ENCODE measurements around the gene C1orf94.

C1orf94 gene, protein sequence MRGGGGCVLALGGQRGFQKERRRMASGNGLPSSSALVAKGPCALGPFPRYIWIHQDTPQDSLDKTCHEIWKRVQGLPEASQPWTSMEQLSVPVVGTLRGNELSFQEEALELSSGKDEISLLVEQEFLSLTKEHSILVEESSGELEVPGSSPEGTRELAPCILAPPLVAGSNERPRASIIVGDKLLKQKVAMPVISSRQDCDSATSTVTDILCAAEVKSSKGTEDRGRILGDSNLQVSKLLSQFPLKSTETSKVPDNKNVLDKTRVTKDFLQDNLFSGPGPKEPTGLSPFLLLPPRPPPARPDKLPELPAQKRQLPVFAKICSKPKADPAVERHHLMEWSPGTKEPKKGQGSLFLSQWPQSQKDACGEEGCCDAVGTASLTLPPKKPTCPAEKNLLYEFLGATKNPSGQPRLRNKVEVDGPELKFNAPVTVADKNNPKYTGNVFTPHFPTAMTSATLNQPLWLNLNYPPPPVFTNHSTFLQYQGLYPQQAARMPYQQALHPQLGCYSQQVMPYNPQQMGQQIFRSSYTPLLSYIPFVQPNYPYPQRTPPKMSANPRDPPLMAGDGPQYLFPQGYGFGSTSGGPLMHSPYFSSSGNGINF

GRCh38 chr1:34176830-34177603 lies at the start of gene C1orf94:
Gene C1orf94 (plus strand): TSS chr1:34176907. CDS start chr1:34177790, 883 bp downstream.
- DNase-seq = no peak

DNA sequence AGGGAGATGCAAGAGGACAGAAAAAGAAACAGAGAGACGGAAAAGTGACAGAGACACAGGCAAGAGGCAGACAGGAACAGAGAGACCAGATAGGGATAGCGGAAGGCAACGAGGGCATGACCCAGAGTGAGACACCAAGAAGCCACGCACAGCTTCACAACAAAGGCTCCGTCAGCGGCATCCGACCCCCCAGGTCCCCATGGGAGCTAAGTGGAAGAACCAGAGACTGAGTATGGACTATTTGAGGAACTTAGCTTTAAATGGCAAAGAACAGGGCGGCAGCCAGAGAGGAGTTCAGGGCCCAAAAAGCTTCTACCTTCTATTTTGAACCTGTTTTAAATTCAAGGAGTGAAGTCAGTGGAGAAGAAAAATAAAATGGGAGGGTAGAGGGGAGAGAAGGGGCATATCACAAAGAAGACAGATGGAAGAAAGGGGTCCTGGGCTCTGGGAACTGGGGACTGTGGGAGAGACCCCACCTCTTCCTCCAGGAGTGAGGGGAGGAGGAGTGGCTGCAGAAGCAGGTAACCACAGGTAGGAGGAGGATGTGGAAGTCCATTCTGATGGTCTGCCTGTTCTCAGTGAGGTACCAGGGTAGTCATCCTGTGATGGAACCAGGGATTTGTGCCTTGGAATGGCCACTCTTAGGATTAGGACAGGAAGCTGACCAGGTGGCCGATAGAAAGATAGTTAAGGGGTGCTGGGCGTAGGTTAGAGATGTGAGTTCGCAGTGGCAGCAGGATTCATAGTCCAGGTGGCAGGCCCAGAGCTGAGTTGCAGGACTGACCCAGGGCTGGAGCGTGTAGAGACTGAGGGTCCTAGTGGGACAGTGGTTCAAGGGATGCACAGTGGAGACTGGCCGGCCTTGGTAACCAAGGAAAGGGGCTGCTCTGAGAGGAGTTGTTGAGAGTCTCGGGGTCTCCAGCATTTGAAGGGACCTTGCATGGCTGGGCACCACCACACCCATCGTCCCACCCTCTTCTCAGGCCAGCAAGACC lies 49.4 kb upstream of the C1orf94 start:
- DNase-seq = no peak

DNA sequence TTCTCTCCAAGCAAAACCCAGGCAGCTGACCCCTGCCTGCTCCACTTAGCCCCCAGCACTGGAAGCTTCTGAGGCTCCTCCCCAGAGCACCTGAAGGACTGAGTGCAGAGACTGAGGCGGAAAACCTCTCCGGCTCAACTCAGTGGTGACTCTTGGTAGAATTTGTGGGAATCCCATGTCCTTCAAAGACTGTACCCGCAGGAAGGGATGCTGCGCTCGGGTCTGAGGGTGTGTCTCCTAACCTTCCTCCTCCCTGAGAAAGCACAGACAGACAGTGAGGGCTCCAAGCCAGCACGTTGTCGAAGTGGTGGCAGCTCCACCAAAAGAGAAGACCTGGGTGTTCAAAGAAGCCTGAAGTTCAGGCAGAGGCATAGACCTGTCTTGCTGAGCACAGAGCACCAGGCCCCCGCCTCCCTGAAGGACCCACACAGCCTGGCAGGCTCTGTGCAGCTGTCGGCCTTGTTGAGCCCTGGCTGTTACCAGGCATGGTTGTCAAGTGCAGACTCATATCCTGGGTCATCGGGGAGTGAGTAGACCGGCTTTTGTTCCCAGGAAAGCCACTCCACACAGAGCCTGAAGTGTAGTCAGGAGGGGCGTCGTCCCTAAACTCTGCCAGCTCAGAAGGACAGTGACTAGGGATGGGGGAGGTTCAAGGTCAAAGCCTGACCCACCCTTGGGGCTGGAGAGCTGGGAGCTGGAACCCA lies 48.4 kb upstream of the C1orf94 start:
- DNase-seq = no peak

GRCh38 chr1:34129630-34130029 lies 47.1 kb upstream of the C1orf94 start:
- DNase-seq = no peak

GRCh38 chr1:34130306-34130705 lies 46.4 kb upstream of the C1orf94 start:
- no peak for DNase-seq

- DNase-seq = no peak
These were observed 45.1 kb upstream of the C1orf94 start for GRCh38 chr1:34131396-34132160.

GRCh38 chr1:34132161-34132420 lies 44.6 kb upstream of the C1orf94 start:
- DNase-seq = no peak

DNA sequence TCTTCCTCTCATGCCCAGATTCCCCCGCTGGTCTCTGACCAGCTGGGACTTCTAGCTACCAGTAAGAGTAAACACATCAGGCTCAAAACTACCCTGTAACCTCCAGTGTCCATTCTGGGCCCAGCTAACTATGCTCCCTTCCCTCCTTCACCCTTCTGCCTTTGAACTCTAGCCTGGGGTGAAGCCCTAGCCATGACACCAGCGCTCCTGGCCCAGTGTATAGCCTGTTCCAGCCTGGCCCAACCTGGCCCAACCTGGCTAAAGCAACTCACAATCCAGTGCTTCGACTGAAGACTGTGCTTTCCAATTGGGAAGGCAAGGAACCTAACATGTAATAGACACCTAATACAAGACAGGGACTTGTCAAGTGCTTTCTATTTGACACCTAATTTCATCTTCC lies 39.3 kb upstream of the C1orf94 start:
- DNase-seq = no peak

DNA sequence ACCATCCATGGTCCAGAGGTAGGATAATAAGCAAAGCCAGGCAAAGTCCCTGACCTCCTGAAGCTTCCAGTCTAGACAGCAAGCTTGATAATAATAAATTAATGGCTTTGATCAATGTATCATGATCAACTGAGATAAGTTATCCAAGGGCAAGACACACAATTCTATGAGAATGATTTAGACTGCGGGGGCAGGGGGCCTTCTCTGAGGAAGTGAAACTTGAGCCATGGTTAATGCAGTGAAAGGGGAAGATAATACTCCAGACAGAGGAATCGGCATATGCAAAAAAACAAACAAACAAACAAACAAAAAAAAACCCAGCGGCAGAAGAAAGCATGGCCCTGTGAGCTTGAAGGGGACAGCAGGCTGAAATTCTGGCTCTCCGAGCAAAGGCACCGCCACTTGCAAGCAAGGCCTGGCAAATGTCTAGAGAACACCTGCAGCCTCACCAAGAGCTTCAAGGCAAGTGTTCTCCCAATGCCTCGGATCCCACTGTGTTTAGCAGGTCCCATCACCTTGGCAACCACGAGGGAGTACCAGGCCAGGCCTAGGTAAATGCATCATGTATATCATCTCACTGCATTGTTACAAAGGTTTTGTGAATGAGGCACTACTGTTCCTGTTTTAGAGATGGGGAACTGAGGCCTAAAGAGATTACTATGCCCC lies 36.6 kb upstream of the C1orf94 start:
- DNase-seq = peak; percentile 4

GRCh38 chr1:34143975-34144374 lies 32.7 kb upstream of the C1orf94 start:
- DNase-seq = no peak

- no peak for DNase-seq
These were observed 31.9 kb upstream of the C1orf94 start for GRCh38 chr1:34144766-34145165.

DNA sequence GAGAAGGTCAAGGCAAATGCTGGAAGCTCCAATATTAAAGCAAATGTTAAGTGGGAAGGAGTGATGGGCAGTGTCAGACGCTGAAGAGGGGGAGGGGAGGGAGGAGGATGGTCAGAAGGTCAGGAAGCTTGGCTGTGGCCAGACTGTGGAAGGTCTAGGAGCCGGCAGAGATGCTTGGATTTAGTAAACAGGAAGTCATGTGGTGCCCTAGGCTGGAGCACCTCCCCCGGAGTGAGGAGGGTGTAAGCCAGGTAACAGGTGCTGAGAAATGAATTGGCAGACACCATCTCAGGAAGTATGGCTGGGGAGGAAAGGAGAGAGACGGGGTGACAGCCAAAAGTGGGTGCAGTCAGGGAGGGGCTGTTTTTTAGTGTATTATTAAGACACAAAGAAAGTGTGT lies 29.4 kb upstream of the C1orf94 start:
- peak; percentile 24 for DNase-seq

- DNase-seq = no peak
These were observed 27.2 kb upstream of the C1orf94 start for GRCh38 chr1:34149501-34149900.

- DNase-seq = no peak
These were observed 23.5 kb upstream of the C1orf94 start for GRCh38 chr1:34153246-34153645.

- no peak for DNase-seq
These were observed 20.8 kb upstream of the C1orf94 start for GRCh38 chr1:34155860-34156259.

DNA sequence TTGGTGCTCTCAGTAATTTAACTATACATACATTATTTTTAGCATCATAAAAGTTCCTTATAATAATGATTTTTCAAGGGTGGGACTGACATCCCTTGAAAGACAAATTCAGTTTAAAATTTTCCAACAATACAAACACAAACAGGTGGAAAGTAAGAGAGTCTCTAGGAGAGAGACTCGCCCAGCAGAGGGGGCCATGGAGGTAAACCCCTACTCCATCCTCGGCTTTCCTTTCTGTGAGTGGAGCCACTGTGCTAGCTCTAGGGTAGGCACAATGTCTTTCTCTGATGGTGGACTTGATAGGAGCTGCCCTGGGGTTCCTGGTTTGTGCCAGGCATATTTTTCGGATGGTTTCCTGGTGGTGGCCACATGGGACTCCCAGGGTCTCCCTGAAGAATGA lies 20.0 kb upstream of the C1orf94 start:
- no peak for DNase-seq

- peak; percentile 72 for DNase-seq
These were observed 13.6 kb upstream of the C1orf94 start for GRCh38 chr1:34162852-34163766.

GRCh38 chr1:34163792-34164731 lies 12.6 kb upstream of the C1orf94 start:
- peak; percentile 48 for DNase-seq

All from NCI-H345 (cell line).